Activated CD4-positive, CD25-positive, alpha-beta regulatory T cell treated with anti-CD3 and anti-CD28 coated beads, Interleukin-2, amount 50 U/mL, for 24 hours (primary cell): Measurements from ENCODE around the gene PSPN.
"Not testable (repeated sequence)": the region's sequence is repeated elsewhere in the genome, so short reads cannot be mapped to it uniquely, and the experiment has no call there.

Experiments
- ATAC-seq, 2 donors: fragments of 150-1000 bp; cut with Tn5 transposase; one replicate each; pipeline ENCODE4 v1.10.0; 2021; ENCODE audit warnings: mild to moderate bottlenecking in 1 of 2, moderate library complexity in 1 of 2

Gene PSPN

GRCh38 chr19:6402837-6403608, 27.3 kb upstream of the PSPN start:
- ATAC-seq: no peak

DNA sequence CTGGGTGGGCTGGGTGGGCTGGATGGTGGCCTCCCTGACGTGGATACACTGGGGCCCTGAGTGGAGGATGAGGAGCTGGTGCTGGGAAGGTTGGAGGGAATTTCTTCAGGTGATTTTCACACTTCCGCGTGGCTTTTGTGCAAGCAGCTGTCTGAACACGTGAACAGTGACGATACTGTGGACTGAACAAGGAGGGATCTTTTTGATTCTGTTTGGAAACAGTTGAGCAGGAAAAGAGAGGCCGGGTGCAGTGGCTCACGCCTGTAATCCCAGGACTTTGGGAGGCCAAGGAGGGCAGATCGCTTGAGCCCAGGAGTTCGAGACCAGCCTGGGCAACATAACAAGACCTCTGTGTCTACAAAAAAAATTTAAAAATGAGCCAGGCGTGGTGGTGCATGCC, 26.3 kb upstream of the PSPN start:
- no peak for ATAC-seq

GRCh38 chr19:6400062-6400944, 24.6 kb upstream of the PSPN start:
- ATAC-seq: not testable (repeated sequence)

- ATAC-seq: no peak
Observed at GRCh38 chr19:6396305-6396704, 20.6 kb upstream of the PSPN start.

- ATAC-seq: no peak
Observed at GRCh38 chr19:6394831-6395230, 19.1 kb upstream of the PSPN start.

DNA sequence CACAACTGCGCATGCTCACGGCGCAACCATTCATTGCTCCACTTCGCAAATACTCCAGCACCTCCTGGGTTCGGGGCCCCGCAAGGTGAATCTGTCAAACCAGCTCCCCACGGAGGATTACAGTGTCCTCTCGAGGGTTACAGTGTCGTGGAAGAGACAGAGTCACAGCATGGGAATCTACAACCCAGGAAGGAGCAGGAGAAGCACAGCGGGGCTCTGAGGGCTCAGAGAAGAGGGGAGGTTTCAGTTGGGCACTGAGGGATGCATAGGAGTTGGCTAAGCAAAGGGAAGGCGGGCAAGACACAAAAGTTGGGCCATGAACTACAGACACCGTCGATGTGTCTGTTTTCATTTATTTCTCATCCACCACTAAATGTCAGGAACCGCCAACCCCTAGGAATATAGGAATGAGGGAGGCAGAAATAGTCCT, 18.3 kb upstream of the PSPN start:
- peak in 1 of 2 donors; percentile 53 for ATAC-seq

- peak; percentile 89 for ATAC-seq
Observed at GRCh38 chr19:6393074-6393982, 17.6 kb upstream of the PSPN start, which contains the start of gene GTF2F1. TSS of gene GTF2F1 (minus strand) at chr19:6393164. CDS start at chr19:6392995, 169 bp downstream.

- ATAC-seq: no peak
Observed at GRCh38 chr19:6392221-6393073, 16.7 kb upstream of the PSPN start.

DNA sequence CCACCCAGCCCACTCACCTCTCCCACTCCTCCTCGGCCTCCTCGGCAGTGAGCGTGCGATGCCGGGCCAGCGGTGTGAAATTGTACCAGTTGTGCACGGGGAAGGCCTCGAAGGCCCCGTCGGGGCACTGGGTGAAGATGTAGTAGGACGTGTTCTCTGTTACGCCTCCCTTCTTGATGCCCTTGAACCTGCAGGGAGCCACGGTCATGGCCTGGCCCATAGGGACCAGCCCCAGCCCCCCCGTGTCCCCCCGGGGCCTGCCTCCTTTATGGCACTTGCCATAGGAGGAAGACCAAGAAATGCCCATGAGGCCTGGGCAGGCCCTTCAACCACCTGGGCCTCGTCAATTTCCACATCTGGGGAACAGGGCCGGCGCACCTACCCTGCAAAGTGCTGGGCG, 11.6 kb upstream of the PSPN start:
- ATAC-seq: no peak

GRCh38 chr19:6384381-6384780, 8.6 kb upstream of the PSPN start:
- ATAC-seq: no peak

GRCh38 chr19:6383188-6383587, 7.5 kb upstream of the PSPN start:
- ATAC-seq: no peak

DNA sequence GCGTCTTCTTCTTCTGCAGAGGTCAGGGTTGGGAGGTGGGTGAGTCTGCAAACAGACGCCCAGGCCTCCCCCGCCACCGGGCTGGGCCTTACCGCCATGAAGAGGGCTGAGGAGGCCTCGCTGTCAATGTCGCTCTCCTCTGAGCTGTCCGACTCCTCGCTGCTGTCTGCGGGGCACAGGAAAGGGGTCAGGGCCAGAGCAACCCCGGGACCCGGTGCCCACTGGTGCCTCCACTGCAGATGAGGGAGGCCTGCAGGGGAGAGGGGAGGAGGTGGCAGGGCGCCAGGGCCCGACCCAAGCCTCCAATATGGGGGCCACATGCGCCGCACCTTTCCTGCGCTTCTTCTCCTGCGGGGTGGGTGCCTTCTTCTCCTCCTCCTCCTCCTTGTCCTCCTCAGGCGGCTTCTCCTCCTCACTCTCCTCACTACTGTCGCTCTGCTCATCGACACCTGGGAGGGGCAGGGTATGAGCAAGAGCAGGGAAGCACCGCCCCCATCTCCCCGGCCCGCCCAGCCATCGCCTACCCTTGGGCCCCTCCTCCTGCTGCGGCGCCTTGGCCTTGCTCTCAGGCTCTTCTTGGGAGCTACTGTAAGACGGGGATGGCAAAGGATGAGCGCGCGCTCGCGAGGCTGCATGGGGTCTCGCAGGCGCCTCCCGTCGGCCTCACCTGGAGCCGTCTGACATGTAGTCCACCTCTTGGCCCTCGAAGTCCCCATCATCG, 5.5 kb upstream of the PSPN start:
- ATAC-seq: no peak

GRCh38 chr19:6379744-6380143, 4.0 kb upstream of the PSPN start:
- no peak for ATAC-seq

DNA sequence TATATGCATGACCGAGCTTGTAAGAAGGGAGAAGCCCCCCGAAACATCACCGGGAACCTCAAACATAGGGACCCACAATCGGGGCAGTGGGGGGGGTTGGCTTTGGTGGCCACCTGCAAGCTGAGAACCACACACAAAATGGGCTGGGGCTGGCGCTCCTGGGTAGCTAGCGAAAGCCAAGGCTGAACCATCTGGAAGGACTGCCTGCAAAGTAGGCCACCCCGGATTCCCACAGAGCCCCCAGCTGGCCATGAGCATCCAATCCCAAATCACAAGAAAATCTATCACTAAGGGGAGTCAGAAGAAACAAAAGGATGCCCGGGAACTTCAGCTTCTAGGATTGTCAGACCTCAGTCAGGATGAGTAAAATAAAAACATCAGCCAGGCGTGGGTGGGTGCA, 2.8 kb upstream of the PSPN start:
- no peak for ATAC-seq

DNA sequence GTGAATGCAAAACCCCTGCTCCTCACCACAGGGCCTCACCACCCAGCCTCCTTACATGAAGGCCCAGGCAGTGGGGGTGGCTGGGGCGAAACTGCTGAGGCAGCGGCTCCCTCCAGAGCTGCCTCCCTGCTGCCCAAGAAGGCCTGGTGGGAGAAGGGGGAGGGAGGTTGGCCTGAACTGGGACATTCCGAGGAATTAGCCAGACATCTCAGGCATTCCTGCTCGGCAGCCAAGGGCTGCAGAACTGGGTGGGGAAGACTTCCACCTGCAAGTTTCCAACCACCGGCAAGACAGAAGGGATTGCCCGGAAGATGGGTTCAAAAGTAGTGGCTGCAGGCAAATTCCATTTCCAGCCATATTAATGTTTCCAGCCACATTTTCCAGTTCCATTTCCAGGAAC, 2.3 kb upstream of the PSPN start:
- no peak for ATAC-seq

- ATAC-seq: no peak
Observed at GRCh38 chr19:6376512-6377190, 918 bp upstream of the PSPN start.

- no peak for ATAC-seq
Observed at GRCh38 chr19:6374711-6375410, 872 bp downstream of the PSPN start.

GRCh38 chr19:6374161-6374709, 1.5 kb downstream of the PSPN start:
- no peak for ATAC-seq

- ATAC-seq: no peak
Observed at GRCh38 chr19:6373813-6374108, 2.0 kb downstream of the PSPN start.
